Right cardiac atrium (tissue), 5 donors: ENCODE measurements around the gene ACOD1. TPM values are rescaled to one million over a fixed set of nuclear protein-coding genes. Genes with fewer than 3 reads are reported as not detected.

ENCODE experiments used
- ATAC-seq, 2 donors: fragments of 200-7000 bp; cut with Tn5 transposase; one replicate each; pipeline versions ENCODE4 v1.8.0 to v1.9.1; 2020; ENCODE audit warnings: moderate library complexity in 2 of 2, mild to moderate bottlenecking in 1 of 2
- DNase-seq, 3 donors: peaks; one replicate each; pipeline ENCODE4 v3.0.0-alpha.2; 2020
- H3K27ac ChIP-seq: one replicate; pipeline ENCODE4 v1.5.1; 2013; ENCODE audit warnings: mild to moderate bottlenecking, low read length, control low read depth, moderate library complexity
- H3K27me3 ChIP-seq: one replicate; pipeline ENCODE4 v1.6.1; 2013; ENCODE audit not compliant: control insufficient read depth, insufficient read depth
- H3K4me1 ChIP-seq: one replicate; pipeline ENCODE4 v1.6.1; 2013; ENCODE audit warnings: low read length; ENCODE audit not compliant: control insufficient read depth, insufficient read depth
- H3K4me3 ChIP-seq: one replicate; pipeline ENCODE4 v1.5.1; 2013; ENCODE audit warnings: low read length, control low read depth
- H3K9me3 ChIP-seq: one replicate; pipeline ENCODE4 v1.6.1; 2013; ENCODE audit warnings: low read length; ENCODE audit not compliant: control insufficient read depth
- WGBS: extraction: QIAGEN DNeasy Blood & Tissue Kit; methylation state at CpG from one replicate; pipeline ENCODE4 v1.1.7; 2013; 5-methylcytosine and 5-hydroxymethylcytosine counted together
- intact Hi-C, 4 donors: fragments of 100-400 bp; cut with DNase I; formaldehyde crosslinking; loops; one replicate each; pipeline versions ENCODE4 v1.11.0 to v1.14.0; 2022 to 2023
- polyA plus RNA-seq: library from polyadenylated mRNA; stranded (reverse); fragments of 200-250 nt; gene quantifications from one replicate; pipeline ENCODE4 v1.2.3, GENCODE V29; 2013
- total RNA-seq, 4 donors: library from RNA; stranded (reverse); fragmentation: NEBNext Ultra II Directional; extraction: Animal tissue kit (Norgen Biotek cat#: 25700); gene quantifications; one replicate each; pipeline ENCODE4 v1.2.1, GENCODE V29; 2021
- donor health status: healthy with polysubstance abuse.
- donor health status: DM: no; HTN: yes; CAD: no.
- donor health status: DM: no; HTN: no; CAD: no.
- donor health status: DM: no; HTN: yes; CAD: no; lungs with severe emphysema.
- donor health status: DM: yes; HTN: yes; CAD: no.

ACOD1 gene
- total and polyA plus RNA-seq, 5 donors, result not detected

GRCh38 chr13:76928456-76928855, 19.9 kb upstream of the ACOD1 start:
- 84% methylated on average over 3 of the region's 3 CpGs for WGBS
- H3K27me3 ChIP-seq, result no peaks in the 10 kb centered on the region
- no peaks in the 10 kb centered on the region for H3K9me3 ChIP-seq
- intact Hi-C loops, result no loop called here
- DNase-seq (no peak), ATAC-seq (no peak)
- no peaks in the 10 kb centered on the region for H3K4me1 ChIP-seq
- no peak overlapping the region for H3K27ac ChIP-seq
- H3K4me3 ChIP-seq, result no peak overlapping the region

GRCh38 chr13:76929320-76929719, 19.0 kb upstream of the ACOD1 start:
- intact Hi-C loops, result no loop called here
- Histone ChIP-seq H3K4me1 (no peaks in the 10 kb centered on the region), H3K4me3 (no peak overlapping the region), H3K27me3 (no peaks in the 10 kb centered on the region), H3K9me3 (no peaks in the 10 kb centered on the region), H3K27ac (no peak overlapping the region)
- 89% methylated on average over 8 of the region's 8 CpGs for WGBS
- ATAC-seq, result no peak
- no peak for DNase-seq

- no peaks in the 10 kb centered on the region for H3K27me3 ChIP-seq
- WGBS, result 49% methylated on average over 2 of the region's 2 CpGs
- ATAC-seq (no peak), DNase-seq (no peak)
- intact Hi-C loops, result no loop called here
- no peak overlapping the region for H3K4me3 ChIP-seq
- no peak overlapping the region for H3K27ac ChIP-seq
- no peaks in the 10 kb centered on the region for H3K4me1 ChIP-seq
- no peaks in the 10 kb centered on the region for H3K9me3 ChIP-seq
Observed at GRCh38 chr13:76929851-76930374, 18.4 kb upstream of the ACOD1 start.

GRCh38 chr13:76932076-76932475, 16.2 kb upstream of the ACOD1 start:
- 76% methylated on average over 4 of the region's 4 CpGs for WGBS
- ATAC-seq, result no peak
- Histone ChIP-seq H3K27ac (no peak overlapping the region), H3K9me3 (no peaks in the 10 kb centered on the region), H3K27me3 (no peaks in the 10 kb centered on the region), H3K4me3 (no peak overlapping the region), H3K4me1 (no peaks in the 10 kb centered on the region)
- intact Hi-C loops, result no loop called here
- no peak for DNase-seq

- intact Hi-C loops, result no loop called here
- Histone ChIP-seq H3K9me3 (no peaks in the 10 kb centered on the region), H3K4me3 (no peak overlapping the region), H3K27ac (no peak overlapping the region), H3K4me1 (no peaks in the 10 kb centered on the region), H3K27me3 (no peaks in the 10 kb centered on the region)
- no peak for ATAC-seq
- DNase-seq, result no peak
- WGBS, result 97% methylated on average over 1 of the region's 1 CpG
Observed at GRCh38 chr13:76934671-76935070, 13.6 kb upstream of the ACOD1 start.

- no peak overlapping the region for H3K27ac ChIP-seq
Observed at GRCh38 chr13:76936763-76937162, 11.5 kb upstream of the ACOD1 start.

GRCh38 chr13:76937281-76937820, 11.0 kb upstream of the ACOD1 start:
- no peaks in the 10 kb centered on the region for H3K27me3 ChIP-seq
- DNase-seq (no peak), ATAC-seq (peak; percentile 43 to 49)
- H3K4me1 ChIP-seq, result no peaks in the 10 kb centered on the region
- no peak overlapping the region for H3K27ac ChIP-seq
- WGBS, result 48% methylated on average over 2 of the region's 2 CpGs
- intact Hi-C loops, result no loop called here
- no peaks in the 10 kb centered on the region for H3K9me3 ChIP-seq
- H3K4me3 ChIP-seq, result no peak overlapping the region

More at GRCh38 chr13:76936763-76937162, 11.5 kb upstream of the ACOD1 start:
- Histone ChIP-seq H3K4me3 (no peak overlapping the region), H3K27me3 (no peaks in the 10 kb centered on the region), H3K4me1 (no peaks in the 10 kb centered on the region), H3K9me3 (no peaks in the 10 kb centered on the region)
- no peak for ATAC-seq
- WGBS, result 81% methylated on average over 2 of the region's 2 CpGs
- intact Hi-C loops, result no loop called here
- DNase-seq, result no peak

- intact Hi-C loops, result no loop called here
- Histone ChIP-seq H3K9me3 (no peaks in the 10 kb centered on the region), H3K27me3 (no peaks in the 10 kb centered on the region), H3K4me3 (no peak overlapping the region), H3K4me1 (no peaks in the 10 kb centered on the region), H3K27ac (no peak overlapping the region)
- DNase-seq (no peak), ATAC-seq (no peak)
- 83% methylated on average over 3 of the region's 3 CpGs for WGBS
Observed at GRCh38 chr13:76939215-76939614, 9.1 kb upstream of the ACOD1 start.

GRCh38 chr13:76942363-76942762, 5.9 kb upstream of the ACOD1 start:
- DNase-seq, result no peak

GRCh38 chr13:76943646-76944045, 4.7 kb upstream of the ACOD1 start:
- intact Hi-C loops, result no loop called here
- Histone ChIP-seq H3K9me3 (no peaks in the 10 kb centered on the region), H3K27ac (no peak overlapping the region), H3K4me3 (no peak overlapping the region), H3K4me1 (no peaks in the 10 kb centered on the region), H3K27me3 (no peaks in the 10 kb centered on the region)
- 84% methylated on average over 2 of the region's 2 CpGs for WGBS
- no peak for ATAC-seq
- no peak for DNase-seq

More at GRCh38 chr13:76942363-76942762, 5.9 kb upstream of the ACOD1 start:
- Histone ChIP-seq H3K27ac (no peak overlapping the region), H3K9me3 (no peaks in the 10 kb centered on the region), H3K27me3 (no peaks in the 10 kb centered on the region), H3K4me1 (no peaks in the 10 kb centered on the region), H3K4me3 (no peak overlapping the region)
- 95% methylated on average over 4 of the region's 4 CpGs for WGBS
- intact Hi-C loops, result no loop called here
- ATAC-seq, result no peak

- no peak overlapping the region for H3K4me3 ChIP-seq
- no peaks in the 10 kb centered on the region for H3K27me3 ChIP-seq
- no peaks in the 10 kb centered on the region for H3K9me3 ChIP-seq
- ATAC-seq, result no peak
- H3K4me1 ChIP-seq, result no peaks in the 10 kb centered on the region
- H3K27ac ChIP-seq, result no peak overlapping the region
- WGBS, result 78% methylated on average over 4 of the region's 4 CpGs
- intact Hi-C loops, result no loop called here
- no peak for DNase-seq
Observed at GRCh38 chr13:76944456-76944855, 3.9 kb upstream of the ACOD1 start.

- ATAC-seq, result no peak
- H3K4me1 ChIP-seq, result no peaks in the 10 kb centered on the region
Observed at GRCh38 chr13:76950101-76950500, 1.8 kb downstream of the ACOD1 start.

More at GRCh38 chr13:76950101-76950500, 1.8 kb downstream of the ACOD1 start:
- no peak overlapping the region for H3K4me3 ChIP-seq
- DNase-seq, result no peak
- H3K27ac ChIP-seq, result no peak overlapping the region
- 91% methylated on average over 2 of the region's 2 CpGs for WGBS
- H3K9me3 ChIP-seq, result no peaks in the 10 kb centered on the region
- intact Hi-C loops, result no loop called here
- H3K27me3 ChIP-seq, result no peaks in the 10 kb centered on the region
